Body of pancreas (tissue), 4 donors: ENCODE data around the gene ST8SIA5. TPM values are rescaled to one million over a fixed set of nuclear protein-coding genes. Genes with fewer than 3 reads are reported as not detected.

Experiments
- ATAC-seq: fragments of 150-250 bp; one replicate; pipeline ENCODE4 v1.9.1; 2016
- DNase-seq, 4 donors: peaks; one replicate each; pipeline ENCODE4 v3.0.0-alpha.2; 2019
- H3K27ac ChIP-seq, 4 donors: fragments of 200-600 bp; sonication (generic); 1 replicate in 3 of 4; 2 replicates in 1 of 4; pipeline versions ENCODE4 v1.5.1 to v1.6.1; 2016 to 2019; ENCODE audit warnings: mild to moderate bottlenecking in 1 of 4, mixed read lengths in 1 of 4, moderate library complexity in 1 of 4
- H3K27me3 ChIP-seq, 2 donors: fragments of 200-600 bp; sonication (generic); one replicate each; pipeline ENCODE4 v1.6.0; 2016; ENCODE audit warnings: mild to moderate bottlenecking in 1 of 2
- H3K36me3 ChIP-seq, 2 donors: fragments of 200-600 bp; sonication (generic); replicated peaks in 1 of 2; 2 replicates each; pipeline ENCODE4 v1.5.1; 2016; ENCODE audit warnings: low read depth in 2 of 2; ENCODE audit not compliant: insufficient read depth in 1 of 2
- H3K4me1 ChIP-seq: fragments of 200-600 bp; sonication (generic); one replicate; pipeline ENCODE4 v1.6.0; 2016
- H3K4me3 ChIP-seq, 2 donors: fragments of 200-600 bp; sonication (generic); 1 replicate in 1 of 2; 2 replicates in 1 of 2; pipeline ENCODE4 v1.5.1; 2016 to 2019
- H3K9me3 ChIP-seq, 3 donors: fragments of 200-600 bp; sonication (generic); 1 replicate in 2 of 3; 2 replicates in 1 of 3; pipeline ENCODE4 v1.5.1; 2016
- CTCF ChIP-seq, 7 experiments: fragments of 450-650 bp in 4 of 7; fragments of 200-600 bp in 3 of 7; sonication (generic) in 3 of 7; IDR thresholded peaks; one replicate each; pipeline ENCODE4 v1.5.1; 2016 to 2019; ENCODE audit warnings: antibody characterized with exemption in 7 of 7
- POLR2A ChIP-seq, 3 donors: fragments of 450-650 bp; IDR thresholded peaks; one replicate each; pipeline ENCODE4 v1.6.1; 2016; ENCODE audit warnings: antibody characterized with exemption in 3 of 3, mild to moderate bottlenecking in 2 of 3
- WGBS, 2 donors: methylation state at CpG; one replicate each; pipeline ENCODE4 v1.1.5; 2017; 5-methylcytosine and 5-hydroxymethylcytosine counted together
- intact Hi-C: fragments of 100-400 bp; cut with DNase I; formaldehyde crosslinking; loops from one replicate; pipeline ENCODE4 v1.15.1; 2023
- total RNA-seq, 2 donors: library from RNA; depleted of rRNA; stranded (reverse); fragments of >200 nt; gene quantifications; one replicate each; pipeline ENCODE4 v1.1.0, GENCODE V29; 2016

The ST8SIA5 gene
- total RNA-seq, 2 donors from 2014 or later = under 0.01 to 1.6 TPM

GRCh38 chr18:46731316-46731715, 25.5 kb downstream of the ST8SIA5 start:
- 66 to 73% methylated on average over 8 of the region's 8 CpGs for WGBS, 2 donors
- ATAC-seq (no peak), DNase-seq (no peak)
- Histone ChIP-seq H3K4me3 (no peak overlapping the region), H3K4me1 (no peaks in the 10 kb centered on the region), H3K27ac (no peak overlapping the region), H3K27me3 (no peaks in the 10 kb centered on the region), H3K9me3 (peaks cover 0 to 13% (median 0%) of the 10 kb centered on the region in 3 donors), H3K36me3 (no peaks in the 10 kb centered on the region)
- TF ChIP-seq POLR2A (IDR thresholded peaks at IDR 0.05) (no peak), CTCF (IDR thresholded peaks at IDR 0.05) (no peak)
- intact Hi-C loops = no loop called here

DNA sequence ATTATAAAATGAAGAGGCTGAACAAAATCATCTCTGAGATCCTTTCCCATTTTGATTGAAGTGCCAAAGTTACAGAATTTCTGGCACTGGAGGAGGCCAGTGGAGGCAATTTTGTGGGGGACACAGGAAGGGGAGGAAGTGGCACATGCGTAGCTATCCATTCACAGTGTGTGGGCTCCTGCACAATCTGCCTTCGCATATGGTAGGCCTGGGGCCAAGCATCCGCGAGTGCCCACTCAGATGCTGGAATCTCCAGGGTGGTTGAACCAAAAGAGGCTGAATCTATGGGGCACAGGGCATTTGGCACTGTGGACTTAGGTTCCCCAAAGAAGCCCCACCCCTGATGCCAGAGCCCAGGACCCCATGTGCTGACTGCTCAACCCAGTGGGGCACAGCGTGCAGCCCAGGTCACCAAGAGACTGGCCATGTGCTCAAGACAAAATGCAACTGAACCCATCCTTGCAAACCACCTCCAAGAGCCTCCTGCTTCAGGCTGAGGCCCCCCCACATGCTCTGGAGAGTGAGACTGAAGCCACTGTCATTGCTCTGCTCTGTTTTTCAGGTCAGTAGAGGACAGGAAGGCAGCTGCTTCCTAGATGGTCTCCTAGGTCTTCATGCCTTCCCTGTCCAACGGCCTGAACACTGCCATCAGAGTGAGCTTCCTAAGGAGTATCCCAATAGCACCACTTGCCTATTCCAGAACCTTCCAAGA, 28.5 kb downstream of the ST8SIA5 start:
- Histone ChIP-seq H3K9me3 (peaks cover 0 to 13% (median 0%) of the 10 kb centered on the region in 3 donors), H3K36me3 (no peaks in the 10 kb centered on the region), H3K27ac (no peak overlapping the region), H3K4me1 (no peaks in the 10 kb centered on the region), H3K4me3 (no peak overlapping the region), H3K27me3 (no peaks in the 10 kb centered on the region)
- WGBS, 2 donors = 79 to 80% methylated on average over 4 to 6 of the region's 6 CpGs
- intact Hi-C loops = no loop called here
- DNase-seq (no peak), ATAC-seq (no peak)
- no peak for TF ChIP-seq POLR2A (IDR thresholded peaks at IDR 0.05)
- no peak for TF ChIP-seq CTCF (IDR thresholded peaks at IDR 0.05)

- no peak overlapping the region for H3K27ac ChIP-seq
- no peaks in the 10 kb centered on the region for H3K36me3 ChIP-seq
- no peaks in the 10 kb centered on the region for H3K27me3 ChIP-seq
- H3K4me3 ChIP-seq = no peak overlapping the region
- H3K4me1 ChIP-seq = no peaks in the 10 kb centered on the region
- intact Hi-C loops = no loop called here
- ATAC-seq = no peak
- TF ChIP-seq CTCF (IDR thresholded peaks at IDR 0.05) (no peak), POLR2A (IDR thresholded peaks at IDR 0.05) (no peak)
- 36 to 100% methylated on average over 1 of the region's 1 CpG for WGBS, 2 donors
- H3K9me3 ChIP-seq = peaks cover 0 to 13% (median 0%) of the 10 kb centered on the region in 3 donors
- no peak for DNase-seq
These were observed 29.7 kb downstream of the ST8SIA5 start for GRCh38 chr18:46727177-46727576.

DNA sequence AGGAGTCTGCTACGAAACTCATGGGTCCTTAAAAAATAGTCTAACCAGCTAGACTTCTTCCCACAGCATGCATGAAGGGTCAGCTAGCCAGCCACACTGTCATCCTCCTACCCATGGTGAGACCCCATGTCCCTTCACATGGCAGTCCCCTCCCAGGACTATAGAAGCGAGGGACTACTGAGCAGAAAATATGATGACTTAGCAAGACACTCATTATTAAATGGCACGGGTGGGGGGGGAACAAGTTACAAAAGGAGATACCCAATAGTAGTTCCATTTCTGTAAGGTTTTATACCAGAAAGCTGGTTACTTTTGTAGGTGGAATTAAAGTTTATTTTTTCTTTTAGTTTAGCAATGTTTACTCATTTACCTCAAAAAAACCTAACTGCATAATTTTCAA, 31.5 kb downstream of the ST8SIA5 start:
- Histone ChIP-seq H3K27me3 (no peaks in the 10 kb centered on the region), H3K4me3 (no peak overlapping the region), H3K36me3 (no peaks in the 10 kb centered on the region), H3K27ac (no peak overlapping the region), H3K9me3 (peaks cover 0 to 8% (median 0%) of the 10 kb centered on the region in 3 donors), H3K4me1 (no peaks in the 10 kb centered on the region)
- DNase-seq = no peak
- ATAC-seq = no peak
- WGBS, 2 donors = 71 to 73% methylated on average over 3 of the region's 3 CpGs
- intact Hi-C loops = no loop called here
- TF ChIP-seq CTCF (IDR thresholded peaks at IDR 0.05) (no peak), POLR2A (IDR thresholded peaks at IDR 0.05) (no peak)

- H3K27me3 ChIP-seq = no peaks in the 10 kb centered on the region
- TF ChIP-seq CTCF (IDR thresholded peaks at IDR 0.05) (no peak), POLR2A (IDR thresholded peaks at IDR 0.05) (no peak)
- H3K9me3 ChIP-seq = no peaks in the 10 kb centered on the region
- 76 to 86% methylated on average over 4 of the region's 4 CpGs for WGBS, 2 donors
- ATAC-seq (no peak), DNase-seq (no peak)
- no peaks in the 10 kb centered on the region for H3K36me3 ChIP-seq
- intact Hi-C loops = no loop called here
- no peak overlapping the region for H3K27ac ChIP-seq
- H3K4me3 ChIP-seq = no peak overlapping the region
- no peaks in the 10 kb centered on the region for H3K4me1 ChIP-seq
These were observed 32.9 kb downstream of the ST8SIA5 start for GRCh38 chr18:46723856-46724415.
